Right renal pelvis (tissue), 4 donors: Measurements from ENCODE around the gene BCL6. TPM values are rescaled to one million over a fixed set of nuclear protein-coding genes. Genes with fewer than 3 reads are reported as not detected.

ENCODE experiments used
- DNase-seq, 4 donors: peaks; one replicate each; pipeline ENCODE4 v3.0.0-alpha.2; 2013; ENCODE audit warnings: low read depth in 4 of 4, low spot score in 3 of 4, missing footprints in 1 of 4
- polyA plus RNA-seq, 4 donors: library from polyadenylated mRNA; unstranded; fragments of 120-200 nt; gene quantifications; one replicate each; pipeline ENCODE4 v1.2.1, GENCODE V29; 2013; ENCODE audit not compliant: insufficient read length in 4 of 4

BCL6 gene
- polyA plus RNA-seq, 4 donors = 7.9 to 11.2 (median 9.3) TPM

DNA sequence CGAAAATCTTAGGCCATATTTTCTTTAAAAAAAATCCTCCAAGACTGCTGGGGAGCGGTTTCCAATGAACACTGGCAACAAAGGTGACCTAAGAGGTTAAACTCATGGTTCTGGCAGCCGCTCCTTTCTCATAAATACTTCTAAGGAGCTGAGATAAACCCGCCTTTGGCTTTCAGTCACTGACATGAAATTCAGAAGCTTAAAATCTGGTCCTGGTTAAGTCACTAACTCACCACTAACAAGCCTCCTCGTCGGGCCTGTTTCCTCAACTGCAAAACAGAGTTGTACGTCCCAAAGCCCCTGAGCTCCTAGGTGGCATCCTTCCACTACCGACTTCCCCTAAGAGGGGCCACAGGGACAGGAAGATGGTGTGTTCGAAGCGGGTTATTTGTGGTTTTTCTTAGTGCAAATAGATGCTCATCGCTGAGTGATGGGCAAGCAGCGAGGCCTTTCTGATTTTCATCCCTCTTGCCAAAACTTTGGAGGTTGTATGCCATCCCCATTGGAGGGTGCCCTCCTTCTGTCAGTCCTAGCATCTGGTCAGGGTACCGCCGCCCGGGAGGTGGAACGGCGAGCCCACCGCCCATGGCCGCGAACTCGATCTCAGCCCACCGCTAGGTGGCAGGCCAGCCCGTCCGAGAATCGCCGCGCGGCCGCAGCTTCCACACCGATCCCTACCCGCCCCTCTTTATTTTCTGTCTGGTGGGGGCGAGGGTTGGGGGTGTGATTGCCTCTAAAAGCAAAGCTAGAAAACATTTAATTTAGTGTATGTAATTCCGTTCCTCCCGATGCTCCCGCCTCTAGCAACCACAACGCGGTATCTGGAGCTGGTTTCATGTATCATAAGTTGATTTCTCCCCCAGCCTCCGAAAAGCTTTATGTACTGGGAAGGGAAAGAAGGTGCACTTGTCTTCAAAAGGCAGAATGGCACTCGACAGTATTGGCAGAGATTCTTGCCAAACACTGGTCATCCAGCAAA lies 4.6 kb downstream of the BCL6 start:
- no peak for DNase-seq

DNA sequence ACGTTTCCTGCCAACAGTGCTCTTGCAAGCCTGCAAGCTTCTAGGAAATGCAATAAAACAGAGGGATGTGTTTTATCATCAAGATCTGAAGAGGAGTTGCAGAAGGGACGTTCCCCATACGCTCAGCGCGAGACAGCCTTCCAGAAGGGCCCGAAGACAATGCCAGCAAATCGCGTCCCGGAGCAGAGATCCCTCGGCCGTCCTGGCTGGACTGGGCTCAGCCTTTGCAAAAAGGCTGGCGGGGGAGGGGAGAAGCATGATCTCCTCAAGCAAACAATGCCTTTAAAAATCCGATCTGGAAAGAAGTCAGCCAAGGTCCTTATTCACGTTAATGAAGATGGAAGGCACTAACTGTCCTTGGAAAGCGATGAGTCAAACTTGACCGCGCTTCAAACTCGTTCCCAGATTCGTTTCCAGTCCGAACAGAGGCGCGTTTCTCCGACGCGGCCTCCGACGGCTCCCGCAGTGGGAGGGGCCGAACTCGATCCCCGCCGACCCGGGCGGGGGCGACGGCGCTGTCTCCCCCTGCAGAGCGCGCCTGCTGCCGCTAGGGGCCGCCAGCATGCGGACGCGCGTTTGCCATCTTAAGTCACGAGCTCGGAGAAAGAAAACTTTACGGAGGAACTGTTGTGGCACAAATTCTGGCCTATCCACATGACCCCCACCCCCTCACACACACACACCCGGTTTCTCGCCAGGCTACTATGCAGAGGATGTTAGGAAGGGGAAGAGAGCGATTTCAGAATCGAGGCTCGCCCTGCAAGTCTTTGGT lies 5.5 kb downstream of the BCL6 start:
- DNase-seq = peak in 1 of 4 donors; percentile 81

DNA sequence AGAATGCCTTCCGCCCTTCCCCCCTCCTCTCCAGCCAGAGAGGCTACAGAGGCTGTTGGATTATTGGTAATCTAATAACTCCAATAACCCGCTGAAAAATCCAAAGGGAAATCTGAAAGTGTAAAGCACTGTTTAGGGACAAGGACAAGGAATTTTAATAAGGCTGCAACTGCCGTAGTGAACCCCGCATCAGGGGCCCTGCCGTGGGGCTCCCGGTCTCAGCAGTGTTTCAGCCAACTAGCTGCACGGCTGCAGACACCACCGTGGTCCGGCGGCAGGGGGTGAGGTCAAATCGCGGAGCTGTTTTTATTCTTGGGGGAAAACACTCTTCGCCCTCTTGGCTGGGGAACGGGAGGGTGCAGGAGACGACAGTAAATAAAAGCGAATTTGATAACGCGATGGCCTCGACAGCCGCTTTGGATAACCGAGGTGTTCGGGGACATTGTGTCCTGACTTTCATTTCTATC lies 6.1 kb downstream of the BCL6 start:
- no peak for DNase-seq

DNA sequence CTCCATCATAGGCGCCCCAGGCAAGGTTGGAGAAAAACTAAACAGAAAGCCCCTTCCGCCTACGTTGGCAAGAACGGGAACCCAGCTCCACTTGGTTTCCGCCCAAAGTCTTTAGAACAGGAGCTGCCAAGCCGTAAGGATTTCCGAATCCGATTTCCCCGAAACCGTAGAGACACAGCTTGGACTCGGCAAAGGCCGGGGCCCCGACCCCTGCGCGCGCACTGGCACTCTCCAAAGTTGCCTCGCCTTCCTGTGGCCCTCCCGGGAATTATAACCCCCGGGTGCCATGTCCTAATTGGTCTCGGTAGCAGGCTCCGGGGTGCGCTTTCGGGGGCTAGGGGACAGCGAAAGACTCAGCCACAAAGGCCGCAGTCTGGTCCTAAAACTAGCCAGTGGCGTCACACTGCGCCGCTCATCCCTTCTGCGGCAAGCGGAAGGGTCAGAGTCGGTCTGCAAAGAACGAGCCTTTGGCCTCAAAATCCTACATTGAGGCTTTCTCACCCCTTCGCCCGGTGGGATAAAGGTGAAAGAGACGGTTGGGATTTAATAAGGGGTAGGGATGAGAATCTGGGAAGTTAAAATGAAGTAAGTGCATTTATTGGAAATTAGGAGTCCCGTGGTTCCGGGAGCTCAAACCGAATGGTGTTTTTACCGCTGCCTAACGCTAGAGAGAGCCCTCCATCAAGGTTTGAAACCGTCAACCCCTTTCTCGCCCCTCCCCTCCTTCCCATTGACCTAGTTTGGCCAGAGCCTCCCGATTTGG lies 6.8 kb downstream of the BCL6 start:
- DNase-seq = peak in 2 of 4 donors; percentile 90 to 91

DNA sequence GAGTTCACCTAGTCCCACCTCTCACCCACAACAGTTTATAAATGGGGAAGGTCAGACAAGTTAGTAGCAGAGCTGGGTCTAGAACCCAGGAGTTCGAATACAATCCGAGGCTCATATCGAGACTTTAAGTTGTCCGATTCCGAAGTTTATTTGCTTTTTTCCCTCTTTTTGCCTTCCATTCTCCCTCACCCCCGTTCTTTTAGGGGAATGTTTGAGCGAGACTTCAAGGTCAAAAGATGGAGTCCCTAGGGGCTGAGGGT lies 7.3 kb downstream of the BCL6 start:
- DNase-seq = no peak

DNA sequence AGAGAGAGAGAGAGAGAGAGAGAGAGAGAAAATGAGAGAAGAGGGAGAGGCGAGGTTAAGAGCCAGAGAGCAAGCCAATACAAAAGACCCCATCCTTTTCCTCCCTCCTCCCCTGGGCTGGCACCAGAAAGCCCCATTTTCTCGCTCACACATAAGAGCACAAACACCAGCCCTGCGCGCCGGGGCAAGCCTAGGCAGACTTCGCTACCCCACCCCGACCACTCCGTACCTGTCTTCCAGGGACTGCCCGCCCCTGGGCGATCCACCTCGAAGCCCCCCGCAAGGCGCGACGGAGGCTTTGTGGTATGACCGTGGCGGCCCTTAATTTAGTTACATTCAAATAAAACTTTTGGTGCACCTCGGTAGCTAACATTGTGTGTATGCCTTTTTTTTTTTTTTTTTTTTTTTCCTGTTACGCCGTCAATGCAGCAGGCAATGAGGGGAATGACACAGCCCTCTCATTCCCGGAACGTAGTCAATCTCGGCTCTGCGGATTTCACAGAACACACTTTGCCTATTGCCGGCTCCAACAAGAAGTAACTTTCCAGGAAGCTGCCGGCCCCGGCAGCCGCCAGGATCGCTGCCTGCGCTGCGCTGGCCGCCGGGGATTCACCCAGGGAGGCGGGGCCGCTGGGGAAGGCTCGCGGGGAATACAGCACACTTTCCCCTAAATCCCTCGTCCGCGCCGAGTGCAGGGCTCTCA lies 7.7 kb downstream of the BCL6 start:
- no peak for DNase-seq

DNA sequence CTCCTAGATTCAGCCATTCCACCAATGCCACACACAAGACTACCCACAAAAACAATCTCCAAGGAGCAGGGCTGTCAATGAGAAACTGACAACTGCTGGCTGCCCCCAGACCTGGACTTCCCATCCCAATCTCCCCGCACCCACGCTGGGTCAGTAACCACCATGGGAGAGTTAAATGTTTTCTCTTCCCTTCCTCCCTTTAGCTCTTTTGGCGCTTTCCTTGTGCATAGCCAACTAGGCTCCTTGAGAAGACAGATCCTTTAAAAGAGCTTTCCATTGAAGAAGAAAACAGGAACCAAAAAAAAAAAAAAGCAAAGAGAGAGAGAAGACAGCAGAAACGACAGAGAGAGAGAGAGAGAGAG lies 8.3 kb downstream of the BCL6 start:
- no peak for DNase-seq

DNA sequence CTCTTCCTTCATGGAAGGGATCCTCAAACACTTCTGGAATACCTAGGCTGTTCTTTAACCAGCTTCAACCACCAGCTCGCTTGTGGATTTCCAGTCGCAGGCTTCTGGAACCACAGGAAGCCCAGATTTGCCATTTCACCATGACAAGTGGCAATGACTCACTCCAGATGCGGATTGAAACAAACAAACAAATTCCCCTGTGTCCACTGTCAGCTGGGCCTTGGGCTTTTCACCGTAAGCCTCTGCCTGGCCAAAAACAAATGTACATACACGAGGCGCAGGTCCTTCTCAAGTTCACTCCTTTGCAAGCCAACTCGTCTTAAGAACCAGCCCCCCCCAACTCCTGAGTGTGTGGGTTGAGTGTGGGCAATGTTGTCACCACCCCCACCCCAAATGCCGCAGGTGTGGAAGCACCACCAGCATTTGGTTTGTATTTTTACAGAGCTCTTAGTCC lies 8.8 kb downstream of the BCL6 start:
- DNase-seq = no peak

DNA sequence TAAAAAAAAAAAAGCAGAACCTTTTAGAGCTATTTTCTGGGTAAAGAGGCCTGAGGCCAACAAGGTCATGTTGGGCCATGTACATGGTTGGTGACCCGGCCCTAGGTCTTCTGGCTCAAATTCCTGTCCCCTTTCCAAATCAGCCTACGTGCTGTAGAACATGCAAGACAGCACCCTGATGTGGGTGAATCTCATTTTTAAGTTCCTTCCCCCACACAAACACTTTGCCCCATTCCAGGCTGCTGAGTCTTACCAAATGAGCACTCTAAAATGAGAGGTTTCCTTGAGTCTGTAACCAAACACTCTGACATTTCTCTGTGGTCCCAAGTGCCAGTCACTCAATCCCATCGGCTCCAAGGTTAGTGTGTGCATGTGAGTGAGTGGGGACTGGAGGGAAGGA lies 9.4 kb downstream of the BCL6 start:
- no peak for DNase-seq

DNA sequence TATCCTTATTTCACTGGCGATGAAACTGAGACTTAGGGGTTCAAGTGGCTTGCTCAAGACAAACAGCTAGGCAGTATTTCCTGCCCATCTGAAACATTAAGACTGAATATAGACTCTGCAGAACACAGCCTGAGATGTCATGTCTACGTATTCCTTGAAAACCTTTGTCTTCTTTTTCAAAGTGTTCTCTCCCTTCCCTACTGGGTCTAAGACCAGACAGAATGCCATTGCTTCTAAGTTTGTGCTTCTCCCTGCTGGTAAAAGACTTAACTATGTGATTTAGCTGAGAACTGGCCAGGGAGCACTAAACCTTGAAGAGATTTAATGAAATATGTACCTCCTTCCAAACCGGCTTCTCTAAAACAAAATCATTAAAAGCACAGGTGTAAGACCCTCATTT lies 9.9 kb downstream of the BCL6 start:
- DNase-seq = no peak

DNA sequence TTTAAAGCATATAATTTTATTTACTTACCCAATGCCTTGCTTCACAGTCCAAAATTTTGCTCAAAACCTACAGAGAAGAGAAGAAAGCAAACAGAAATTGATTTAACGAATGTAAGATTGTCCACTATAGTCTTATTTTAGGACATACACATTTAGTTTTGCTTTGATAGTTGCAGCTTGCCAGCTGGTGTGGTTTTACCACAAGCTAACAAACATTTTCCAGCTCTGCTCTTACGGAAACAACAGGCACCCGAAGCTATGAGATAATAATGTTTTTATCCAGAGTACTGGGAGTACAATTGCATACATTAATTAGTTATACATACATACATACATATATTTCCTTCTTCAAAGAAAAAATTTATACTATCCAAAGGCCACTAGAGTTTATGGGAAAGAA lies 10.4 kb downstream of the BCL6 start:
- DNase-seq = no peak

DNA sequence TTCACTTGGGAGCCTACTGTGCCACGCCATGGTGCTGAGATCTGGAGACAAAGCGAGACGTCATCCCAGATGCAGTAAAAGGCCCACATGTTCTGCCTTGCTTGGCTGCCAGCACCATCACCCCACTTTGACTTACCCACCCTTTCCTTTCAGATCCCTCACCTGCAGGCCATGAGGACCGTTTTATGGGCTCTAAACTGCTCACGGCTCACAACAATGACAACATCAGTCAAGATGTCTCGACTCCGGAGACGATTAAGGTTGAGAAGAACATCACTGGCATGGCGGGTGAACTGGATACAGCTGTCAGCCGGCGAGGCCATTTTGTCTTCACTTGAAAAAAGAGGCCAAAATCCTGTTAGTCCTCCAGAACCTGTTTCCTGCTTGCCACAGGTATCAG lies 11.9 kb downstream of the BCL6 start:
- DNase-seq = no peak

DNA sequence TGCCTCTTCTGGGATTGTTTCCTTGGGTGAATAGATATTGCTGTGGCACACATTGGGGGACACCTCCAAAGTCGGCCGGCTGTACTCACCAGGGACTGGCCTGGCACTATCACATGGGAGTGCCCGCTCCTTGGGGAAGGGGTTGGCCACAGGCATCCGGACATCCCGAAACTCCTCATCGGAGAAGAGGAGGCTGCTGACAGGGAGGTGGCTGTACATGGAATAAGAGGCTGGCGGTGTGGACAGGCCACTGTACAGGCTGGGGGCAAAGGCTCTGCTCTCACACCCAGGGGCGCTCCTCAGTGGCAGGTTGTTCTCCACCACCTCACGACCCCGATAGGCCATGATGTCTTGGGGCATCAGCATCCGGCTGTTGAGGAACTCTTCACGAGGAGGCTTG lies 15.7 kb downstream of the BCL6 start:
- no peak for DNase-seq

DNA sequence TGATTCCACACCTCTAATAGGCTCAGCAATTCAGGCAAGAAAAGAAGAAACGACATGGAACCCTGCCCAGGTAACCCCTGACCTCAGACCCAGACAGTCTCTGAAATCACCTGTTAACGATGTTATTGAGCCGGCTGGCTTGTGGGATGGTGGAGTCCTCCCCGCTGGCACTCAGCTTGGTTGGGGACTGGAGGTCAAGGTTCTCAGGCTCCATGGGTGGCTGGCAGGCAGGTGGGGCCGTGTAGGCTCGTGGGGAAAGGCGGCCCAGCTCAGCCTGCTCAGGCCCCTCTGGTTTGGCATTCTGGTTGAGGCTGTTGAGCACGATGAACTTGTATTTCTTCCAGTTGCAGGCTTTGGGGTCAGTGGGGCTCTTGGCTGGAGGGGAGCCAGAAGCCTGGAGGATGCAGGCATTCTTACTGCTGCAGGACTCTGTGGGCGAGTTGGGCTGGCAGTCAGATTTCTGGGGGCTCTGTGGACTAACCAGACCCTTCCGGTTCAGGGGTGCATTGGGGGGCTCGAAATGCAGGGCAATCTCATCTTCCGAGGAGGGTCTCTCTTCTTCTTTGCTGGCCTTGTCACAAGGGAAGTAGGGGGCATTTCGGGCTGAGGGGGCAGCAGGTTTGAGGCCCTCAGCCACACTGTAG lies 16.2 kb downstream of the BCL6 start:
- no peak for DNase-seq

DNA sequence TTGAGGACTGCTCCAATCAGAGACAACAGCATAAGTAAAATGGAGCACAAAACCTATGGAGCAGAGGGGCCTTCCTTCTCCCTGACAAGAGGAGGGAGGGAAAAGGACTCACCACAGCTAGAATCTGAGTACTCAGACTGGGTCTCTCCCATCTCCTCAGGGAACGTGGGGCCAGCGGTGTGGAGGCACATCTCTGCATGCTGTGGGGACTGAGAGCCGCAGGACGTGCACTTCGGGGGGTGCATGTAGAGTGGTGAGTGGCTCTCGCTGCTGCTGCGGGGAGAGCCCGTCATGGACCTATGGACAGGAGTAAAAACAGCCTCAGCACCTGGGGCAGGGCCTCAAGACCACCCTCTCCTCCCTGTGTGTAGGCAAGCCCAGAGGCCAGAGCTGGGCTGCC lies 17.0 kb downstream of the BCL6 start:
- DNase-seq = no peak

DNA sequence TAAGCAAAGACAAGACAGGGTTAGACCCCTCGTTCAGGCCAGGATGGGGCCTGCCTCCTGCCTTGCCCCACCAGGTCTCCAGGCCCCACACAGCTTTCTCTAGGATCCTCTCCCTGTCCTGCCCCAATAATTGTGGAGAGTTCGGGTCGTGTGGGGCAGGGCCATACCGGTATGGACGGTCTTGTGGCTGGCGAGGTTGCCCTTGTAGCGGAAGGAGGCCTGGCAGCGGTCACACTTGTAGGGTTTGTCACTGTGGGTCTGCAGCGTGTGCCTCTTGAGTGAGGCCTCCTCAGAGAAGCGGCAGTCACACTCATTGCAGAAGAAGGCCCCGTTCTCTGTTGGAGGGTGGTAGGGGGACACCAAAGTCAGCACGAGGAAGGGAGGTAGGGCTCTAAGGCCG lies 18.7 kb downstream of the BCL6 start:
- no peak for DNase-seq

DNA sequence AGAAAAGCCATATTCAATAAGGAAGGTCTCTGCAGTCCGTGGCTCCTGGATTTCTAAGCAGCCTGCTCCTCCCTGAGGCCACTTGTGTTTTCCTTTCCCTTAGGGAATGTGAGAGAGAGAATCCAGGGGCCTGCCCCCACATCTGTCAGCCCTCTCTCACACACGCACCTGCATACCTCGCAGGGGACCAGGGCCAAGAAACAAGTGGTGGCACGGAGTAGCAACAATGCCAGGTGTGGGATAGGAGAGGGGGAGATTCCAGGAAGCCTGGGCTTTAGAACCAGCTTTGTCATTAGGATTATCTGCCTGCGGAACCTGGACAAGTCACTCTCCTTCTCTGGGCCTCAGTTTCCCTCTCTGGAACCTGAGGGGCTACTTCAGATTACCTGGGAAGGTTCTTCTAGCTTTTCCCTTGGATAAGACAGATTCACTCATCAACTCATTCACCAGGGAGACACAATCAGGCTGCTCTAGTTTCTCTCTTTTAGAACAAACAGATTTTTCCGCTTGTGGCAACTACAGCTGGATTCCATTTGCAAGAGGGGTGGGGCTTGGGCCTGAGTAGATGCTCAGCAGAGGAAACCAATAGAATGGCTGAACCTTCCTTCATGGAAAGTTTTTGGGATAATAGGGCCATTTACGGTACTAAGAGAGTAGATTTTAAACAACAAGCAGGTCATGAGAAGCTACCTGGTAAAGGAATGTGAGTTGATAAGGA lies 19.5 kb downstream of the BCL6 start:
- no peak for DNase-seq

DNA sequence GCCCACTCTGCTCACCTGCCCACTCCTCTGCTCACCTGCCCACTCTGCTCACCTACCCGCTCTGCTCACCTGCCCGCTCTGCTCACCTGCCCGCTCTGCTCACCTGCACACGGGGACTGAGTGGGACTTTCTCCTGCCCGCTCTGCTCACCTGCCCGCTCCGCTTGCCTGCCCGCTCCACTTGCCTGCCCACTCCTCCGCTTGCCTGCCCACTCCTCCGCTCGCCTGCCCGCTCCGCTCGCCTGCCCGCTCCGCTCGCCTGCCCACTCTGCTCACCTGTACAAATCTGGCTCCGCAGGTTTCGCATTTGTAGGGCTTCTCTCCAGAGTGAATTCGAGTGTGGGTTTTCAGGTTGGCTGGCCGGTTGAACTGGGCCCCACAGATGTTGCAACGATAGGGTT lies 20.0 kb downstream of the BCL6 start:
- DNase-seq = no peak

DNA sequence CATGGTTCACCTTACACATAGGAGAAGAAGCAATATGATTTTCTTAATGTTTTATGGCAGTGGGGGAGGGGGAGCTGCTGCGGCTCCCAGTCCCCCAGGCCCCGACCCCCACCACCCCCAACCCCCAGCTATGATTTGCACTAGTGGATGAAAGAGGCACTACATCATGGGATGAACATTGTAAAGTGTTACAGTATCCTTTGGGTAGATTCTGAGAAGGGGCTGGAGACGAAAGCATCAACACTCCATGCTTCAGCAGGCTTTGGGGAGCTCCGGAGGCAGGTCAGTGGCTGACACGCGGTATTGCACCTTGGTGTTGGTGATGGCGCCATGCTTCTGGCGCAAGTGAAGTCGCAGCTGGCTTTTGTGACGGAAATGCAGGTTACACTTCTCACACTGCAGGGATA lies 23.1 kb downstream of the BCL6 start:
- DNase-seq = no peak
